GM23338 (cell line): Measurements from ENCODE around the gene MTLN. TPM values are rescaled to one million over a fixed set of nuclear protein-coding genes. Genes with fewer than 3 reads are reported as not detected.

Experiments used
- polyA plus RNA-seq: library from polyadenylated mRNA; unstranded; fragments of >200 nt; fragmentation: Nextera tagmentation; extraction: Ambion mirVana; gene quantifications from 2 replicates; pipeline ENCODE4 v1.2.1, GENCODE V29; 2016
- total RNA-seq: library from RNA; depleted of rRNA; stranded (reverse); fragments of >200 nt; shearing (Covaris generic); gene quantifications from 2 replicates; pipeline ENCODE4 v1.2.3, GENCODE V29; 2014; rRNA removed

MTLN gene
- total and polyA plus RNA-seq, 2 experiments from 2014 or later = 40.2 to 151 TPM

Other genes with a start within 250 kb of the MTLN start
- 9.3 and 10.2 TPM in 2 replicates for gene MALL, start 96.7 kb downstream of the MTLN start, total RNA-seq
- 5.3 and 5.9 TPM in 2 replicates for gene MALL, start 96.7 kb downstream of the MTLN start, polyA plus RNA-seq
- 1.2 and 4.6 TPM in 2 replicates for gene NPHP1, start 7.5 kb downstream of the MTLN start, total RNA-seq
- gene NPHP1, start 7.5 kb downstream of the MTLN start, polyA plus RNA-seq = 10.0 and 11.0 TPM in 2 replicates